ENCODE results near the gene ZFC3H1. TPM values are rescaled to one million over a fixed set of nuclear protein-coding genes. Genes with fewer than 3 reads are reported as not detected.

ZFC3H1 gene
- total and polyA plus RNA-seq, 2 donors (not counting 3 experiments of a cell fraction or from before 2014, with no cell fraction given) = 23.6 to 60.4 TPM

DNA sequence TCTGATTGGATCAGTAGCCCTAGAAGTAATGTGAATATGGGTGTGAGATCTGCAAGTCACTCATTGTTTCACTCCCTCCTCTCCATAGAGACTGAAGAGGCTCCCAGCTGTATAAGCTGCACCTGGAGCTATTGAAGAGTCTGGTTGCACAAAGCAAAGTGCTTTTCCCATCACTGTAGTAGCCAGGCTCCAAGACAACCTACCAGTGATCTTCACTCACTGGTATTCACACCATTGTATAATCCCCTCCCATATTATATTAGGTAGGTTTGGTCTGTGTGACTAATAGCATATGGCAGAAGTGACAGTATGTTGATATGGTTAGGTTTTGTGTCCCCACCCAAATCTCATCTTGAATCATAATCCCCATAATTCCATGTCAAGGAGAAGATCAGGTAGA, 64.4 kb downstream of the ZFC3H1 start:
- Histone ChIP-seq H3K36me3 (ENCODE audit: control insufficient read depth in 2 of 2, extremely low read depth in 1 of 2, insufficient read depth in 2 of 2, low read length in 2 of 2) (no peaks in the 10 kb centered on the region), H2AFZ (ENCODE audit: low read depth, low read length) (no peak overlapping the region), H3K79me2 (ENCODE audit: control insufficient read depth, insufficient read depth, low read length) (no peaks in the 10 kb centered on the region), H3K27me3 (ENCODE audit: control insufficient read depth in 2 of 2, insufficient read depth in 2 of 2, low read length in 2 of 2) (peaks cover 2 to 16% of the 10 kb centered on the region in 2 experiments), H3K4me1 (ENCODE audit: control insufficient read depth, extremely low read depth, insufficient read depth, low read length) (no peaks in the 10 kb centered on the region), H4K20me1 (replicated peaks; ENCODE audit: control insufficient read depth, extremely low read depth, insufficient read depth, low read length) (no peaks in the 10 kb centered on the region), H3K9me1 (replicated peaks; ENCODE audit: control insufficient read depth, extremely low read depth, insufficient read depth, low read length) (no peaks in the 10 kb centered on the region), H3K4me3 (replicated peaks in 1 of 3; ENCODE audit: insufficient read depth in 1 of 3, low read depth in 1 of 3, low read length in 3 of 3) (no peak overlapping the region), H3K9ac (replicated peaks; ENCODE audit: extremely low read depth, insufficient read depth, low read length) (no peak overlapping the region), H3K27ac (ENCODE audit: insufficient read depth, low read depth, low read length) (no peak overlapping the region), H3K4me2 (ENCODE audit: insufficient read depth, low read length) (no peak overlapping the region), H3K9me3 (replicated peaks; ENCODE audit: control insufficient read depth, insufficient read depth, low read length) (no peaks in the 10 kb centered on the region)
- intact Hi-C loops (cut with micrococcal nuclease) (no loop called here), dilution Hi-C loops (cut with MboI; ENCODE audit: extremely low pct_ligation_motif_present, low sequenced_read_pairs) (no loop called here)
- TF ChIP-seq, protein P1, sequence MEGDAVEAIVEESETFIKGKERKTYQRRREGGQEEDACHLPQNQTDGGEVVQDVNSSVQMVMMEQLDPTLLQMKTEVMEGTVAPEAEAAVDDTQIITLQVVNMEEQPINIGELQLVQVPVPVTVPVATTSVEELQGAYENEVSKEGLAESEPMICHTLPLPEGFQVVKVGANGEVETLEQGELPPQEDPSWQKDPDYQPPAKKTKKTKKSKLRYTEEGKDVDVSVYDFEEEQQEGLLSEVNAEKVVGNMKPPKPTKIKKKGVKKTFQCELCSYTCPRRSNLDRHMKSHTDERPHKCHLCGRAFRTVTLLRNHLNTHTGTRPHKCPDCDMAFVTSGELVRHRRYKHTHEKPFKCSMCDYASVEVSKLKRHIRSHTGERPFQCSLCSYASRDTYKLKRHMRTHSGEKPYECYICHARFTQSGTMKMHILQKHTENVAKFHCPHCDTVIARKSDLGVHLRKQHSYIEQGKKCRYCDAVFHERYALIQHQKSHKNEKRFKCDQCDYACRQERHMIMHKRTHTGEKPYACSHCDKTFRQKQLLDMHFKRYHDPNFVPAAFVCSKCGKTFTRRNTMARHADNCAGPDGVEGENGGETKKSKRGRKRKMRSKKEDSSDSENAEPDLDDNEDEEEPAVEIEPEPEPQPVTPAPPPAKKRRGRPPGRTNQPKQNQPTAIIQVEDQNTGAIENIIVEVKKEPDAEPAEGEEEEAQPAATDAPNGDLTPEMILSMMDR (IDR thresholded peaks at IDR 0.05; ENCODE audit: extremely low read depth in 1 of 2, insufficient read depth in 1 of 2, low read depth in 1 of 2, low read length in 2 of 2) = no peak
- TF ChIP-seq, protein P2, sequence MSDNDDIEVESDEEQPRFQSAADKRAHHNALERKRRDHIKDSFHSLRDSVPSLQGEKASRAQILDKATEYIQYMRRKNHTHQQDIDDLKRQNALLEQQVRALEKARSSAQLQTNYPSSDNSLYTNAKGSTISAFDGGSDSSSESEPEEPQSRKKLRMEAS (IDR thresholded peaks at IDR 0.05; ENCODE audit: insufficient read depth, insufficient read length) = no peak
- no peak for TF ChIP-seq FOS (IDR thresholded peaks at IDR 0.05; ENCODE audit: borderline replicate concordance, insufficient read depth, low read length)
- TF ChIP-seq GATA2 (IDR thresholded peaks at IDR 0.05; ENCODE audit: insufficient read depth, insufficient read length, low read depth, low read length) = no peak
- no peak for TF ChIP-seq POLR2A (IDR thresholded peaks at IDR 0.05; ENCODE audit: low read depth, low read length)
- TF ChIP-seq EZH2 (IDR thresholded peaks at IDR 0.05; ENCODE audit: borderline replicate concordance, low read depth, low read length, severe bottlenecking) = no peak
- no peak for TF ChIP-seq MYC (IDR thresholded peaks at IDR 0.05; ENCODE audit: low read depth, low read length)
- no peak for TF ChIP-seq POLR2AphosphoS5 (IDR thresholded peaks at IDR 0.05; ENCODE audit: insufficient read depth, low read depth, low read length)
- DNase-seq (ENCODE audit: low read depth, low spot score) (no peak), FAIRE-seq (no peak)
- CTCF ChIA-PET = interaction anchor here (0.7 kb wide), 1 partner anchor 37 kb away, joined by 3 read pairs; no protein-coding TSS in a partner anchor
- BruUV-seq (replicated peaks) = no TSS peak
- POLR2A ChIA-PET = no interaction called here
